ENCODE measurements around the gene MRPS16. TPM values are rescaled to one million over a fixed set of nuclear protein-coding genes. Genes with fewer than 3 reads are reported as not detected.

Gene MRPS16
- 52.5 TPM for total RNA-seq
- long read RNA-seq, transcript MRPS16-202 (3 exons, 2,634 nt): major isoform, 71 of 84 reads
- long read RNA-seq, transcript MRPS16-205 (3 exons, 2,580 nt): minor isoform, 5 of 84 reads
- long read RNA-seq, partial matches to known transcripts: 6 of 84 reads
- long read RNA-seq, other reads (novel, unspliced or antisense): 0 of 84 reads

- peaks cover 19% of the 10 kb centered on the region for H3K4me1 ChIP-seq
- no peaks in the 10 kb centered on the region for H3K9me3 ChIP-seq
- peak within 1 kb of the TSS; percentile 91 for H3K27ac ChIP-seq
- peak; percentile 99 for ATAC-seq
- intact Hi-C loops (cut with DNase I): no loop called here
- no peaks in the 10 kb centered on the region for H3K27me3 ChIP-seq
- H3K4me3 ChIP-seq: peak within 1 kb of the TSS; percentile 84
- DNase-seq: peak; percentile 94
- H3K36me3 ChIP-seq: peaks cover 16% of the 10 kb centered on the region
- TF ChIP-seq CTCF (IDR thresholded peaks at IDR 0.05): peak; percentile 5
Observed at GRCh38 chr10:73252445-73253224, at the start of gene MRPS16. TSS of gene MRPS16 (minus strand) at chr10:73252644. CDS start at chr10:73252482, 162 bp downstream.

DNA sequence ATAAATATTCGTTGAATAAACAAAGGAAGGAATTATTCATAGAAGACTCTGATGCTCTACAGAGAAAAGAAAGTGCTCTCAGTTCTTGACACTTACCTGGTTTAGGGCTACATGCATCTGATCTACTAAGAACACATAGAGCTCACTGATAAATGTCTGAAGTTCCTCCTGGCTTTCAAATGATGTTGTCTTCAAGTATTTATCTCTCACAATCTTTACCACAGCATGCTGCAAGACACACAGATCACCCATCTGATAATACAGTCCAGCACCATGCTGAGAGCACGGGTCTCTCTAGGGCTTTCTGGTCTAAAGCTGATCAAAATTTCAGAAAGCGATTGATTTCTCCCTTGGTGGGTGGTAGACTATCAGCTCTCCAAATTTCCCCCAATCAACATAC, 44.5 kb upstream of the MRPS16 start:
- TF ChIP-seq CTCF (IDR thresholded peaks at IDR 0.05): no peak
- Histone ChIP-seq H3K4me1 (no peaks in the 10 kb centered on the region), H3K36me3 (no peaks in the 10 kb centered on the region), H3K27ac (no peak overlapping the region), H3K27me3 (no peaks in the 10 kb centered on the region), H3K9me3 (no peaks in the 10 kb centered on the region), H3K4me3 (no peak overlapping the region)
- DNase-seq: no peak
- ATAC-seq: no peak
- intact Hi-C loops (cut with DNase I): no loop called here

DNA sequence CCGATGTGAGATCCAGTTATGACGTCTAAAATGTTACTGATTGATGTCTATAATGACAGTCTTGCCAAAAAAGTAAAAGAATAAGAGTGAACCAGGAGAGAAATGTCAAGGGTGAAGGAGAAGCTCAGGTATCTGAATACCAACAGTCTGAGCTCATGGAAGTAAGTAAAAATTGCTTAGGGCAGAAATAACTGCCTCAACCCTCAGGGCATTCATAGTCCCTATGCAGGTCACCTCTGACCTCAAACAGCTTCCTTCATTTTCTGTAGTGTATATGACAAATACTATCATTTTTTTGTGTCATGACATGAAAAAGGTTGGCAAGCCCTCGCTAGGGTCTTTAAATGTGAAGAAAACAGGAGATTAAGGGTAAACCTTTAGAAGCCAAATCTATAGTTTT, 41.0 kb upstream of the MRPS16 start:
- Histone ChIP-seq H3K9me3 (no peaks in the 10 kb centered on the region), H3K27ac (no peak overlapping the region), H3K4me3 (no peak overlapping the region), H3K27me3 (no peaks in the 10 kb centered on the region), H3K36me3 (no peaks in the 10 kb centered on the region), H3K4me1 (no peaks in the 10 kb centered on the region)
- no peak for TF ChIP-seq CTCF (IDR thresholded peaks at IDR 0.05)
- ATAC-seq (no peak), DNase-seq (no peak)
- intact Hi-C loops (cut with DNase I): no loop called here

- no peak for TF ChIP-seq CTCF (IDR thresholded peaks at IDR 0.05)
- Histone ChIP-seq H3K4me3 (no peak overlapping the region), H3K27ac (no peak overlapping the region), H3K4me1 (no peaks in the 10 kb centered on the region), H3K36me3 (no peaks in the 10 kb centered on the region), H3K9me3 (no peaks in the 10 kb centered on the region), H3K27me3 (no peaks in the 10 kb centered on the region)
- DNase-seq (no peak), ATAC-seq (no peak)
- intact Hi-C loops (cut with DNase I): no loop called here
Observed at GRCh38 chr10:73289958-73290357, 37.5 kb upstream of the MRPS16 start.

DNA sequence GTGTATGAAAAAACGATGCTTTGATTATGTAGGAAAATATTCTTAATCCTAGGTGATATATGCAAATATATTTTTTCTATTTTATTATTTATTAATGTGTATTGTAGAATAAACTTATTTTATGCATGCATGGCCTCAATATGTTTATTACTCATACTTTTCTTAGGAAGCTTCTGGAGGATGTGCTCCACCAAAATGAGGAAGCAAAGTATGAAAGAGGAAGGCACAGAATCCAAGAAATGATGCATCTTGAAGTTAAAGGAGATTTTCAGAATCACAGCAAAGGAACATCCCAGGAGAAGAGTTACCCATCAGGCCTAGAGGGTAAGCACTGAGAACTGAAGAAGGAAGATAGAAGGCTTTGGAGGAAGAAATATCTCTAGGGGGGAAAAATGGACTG, 35.0 kb upstream of the MRPS16 start:
- Histone ChIP-seq H3K27me3 (no peaks in the 10 kb centered on the region), H3K4me1 (no peaks in the 10 kb centered on the region), H3K9me3 (no peaks in the 10 kb centered on the region), H3K4me3 (no peak overlapping the region), H3K36me3 (no peaks in the 10 kb centered on the region), H3K27ac (no peak overlapping the region)
- DNase-seq (no peak), ATAC-seq (no peak)
- TF ChIP-seq CTCF (IDR thresholded peaks at IDR 0.05): no peak
- intact Hi-C loops (cut with DNase I): no loop called here

All from upper lobe of right lung (tissue), 1 donor.